Umbilical cord (tissue), 2 donors: Measurements from ENCODE around the gene FUBP1. TPM values are rescaled to one million over a fixed set of nuclear protein-coding genes. Genes with fewer than 3 reads are reported as not detected.
"Not testable (repeated sequence)": the region's sequence is repeated elsewhere in the genome, so short reads cannot be mapped to it uniquely, and the experiment has no call there.

Source experiments
- DNase-seq: peaks from one replicate; pipeline ENCODE4 v3.0.0-alpha.2; 2015; ENCODE audit warnings: low spot score
- total RNA-seq: library from RNA; depleted of rRNA; stranded (reverse); fragments of >200 nt; gene quantifications from one replicate; pipeline ENCODE4 v1.2.3, GENCODE V29; 2014; ENCODE audit warnings: low replicate concordance; ENCODE audit not compliant: insufficient read depth

Gene FUBP1
- total RNA-seq, 1 donor from 2014 or later, result 126 TPM

DNA sequence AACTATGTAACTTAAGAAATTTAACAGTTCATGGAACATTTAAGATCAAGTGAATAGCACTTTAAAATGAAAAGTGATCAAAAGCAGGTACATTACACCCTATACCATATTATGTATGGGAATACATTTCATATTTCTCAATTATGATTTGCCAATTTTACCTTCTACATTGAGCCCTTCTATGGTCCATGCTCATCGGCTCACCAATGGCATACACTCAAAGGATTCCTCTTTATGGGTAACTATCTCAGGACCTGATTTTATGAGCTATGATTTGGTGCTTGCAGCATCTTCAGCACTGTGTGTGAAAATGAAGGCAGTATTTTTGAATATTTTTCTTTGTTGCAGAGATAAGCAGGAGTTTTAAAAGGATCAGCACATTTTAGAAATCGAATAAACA is 33.5 kb downstream of the FUBP1 start:
- no peak for DNase-seq

- no peak for DNase-seq
Measured at GRCh38 chr1:77942400-77943140, 36.3 kb downstream of the FUBP1 start.

DNA sequence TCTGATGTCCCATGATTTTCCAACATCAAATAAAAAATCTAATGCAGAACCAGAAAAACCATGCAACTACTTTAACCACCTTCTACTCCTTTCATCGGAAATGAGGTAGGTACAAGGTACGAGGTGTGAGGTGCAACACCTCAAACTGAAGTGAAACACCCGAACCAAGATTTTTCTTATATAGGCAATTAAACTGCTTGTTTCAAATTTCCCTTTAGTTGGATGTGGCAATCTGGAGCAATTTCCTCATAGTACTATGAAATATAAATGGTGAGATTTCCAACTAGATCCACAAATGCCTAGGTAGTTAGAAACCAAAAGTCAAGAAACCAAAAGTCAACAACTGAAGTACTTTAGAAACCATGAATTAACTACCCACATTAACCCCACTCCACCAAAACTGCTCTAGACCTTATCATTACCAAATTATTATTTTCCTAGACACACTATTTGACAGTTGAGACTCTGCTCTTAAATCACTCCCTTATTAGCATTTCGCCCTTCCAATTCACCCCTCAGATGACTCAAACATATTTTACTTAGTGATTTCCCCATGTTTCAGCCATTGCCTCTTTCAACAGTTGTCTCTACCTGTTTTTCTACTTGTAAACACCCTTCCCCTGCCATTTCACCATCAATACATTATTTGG is 37.8 kb downstream of the FUBP1 start:
- no peak for DNase-seq

DNA sequence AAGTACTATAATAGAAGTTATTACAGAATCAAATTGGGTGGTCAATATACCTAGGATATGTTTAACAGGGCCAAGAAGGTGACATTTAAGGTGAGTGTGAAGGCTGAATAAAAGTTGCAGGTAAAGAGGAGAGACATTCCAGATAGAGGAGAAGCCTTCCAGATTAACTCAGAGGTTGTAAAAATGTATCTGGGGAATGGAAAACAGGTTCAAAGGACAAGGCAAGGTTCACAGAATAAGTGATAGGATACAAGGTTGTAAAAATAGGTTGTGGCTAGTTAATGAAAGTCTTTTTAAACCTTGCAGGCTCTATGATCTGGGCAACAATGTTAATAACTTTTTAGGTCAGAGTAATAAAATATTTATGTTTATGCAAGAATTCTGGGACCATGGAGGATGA is 40.2 kb downstream of the FUBP1 start:
- no peak for DNase-seq

GRCh38 chr1:77929806-77930205 is 49.1 kb downstream of the FUBP1 start:
- DNase-seq, result no peak

- DNase-seq, result no peak
Measured at GRCh38 chr1:77927414-77927813, 51.5 kb downstream of the FUBP1 start.

DNA sequence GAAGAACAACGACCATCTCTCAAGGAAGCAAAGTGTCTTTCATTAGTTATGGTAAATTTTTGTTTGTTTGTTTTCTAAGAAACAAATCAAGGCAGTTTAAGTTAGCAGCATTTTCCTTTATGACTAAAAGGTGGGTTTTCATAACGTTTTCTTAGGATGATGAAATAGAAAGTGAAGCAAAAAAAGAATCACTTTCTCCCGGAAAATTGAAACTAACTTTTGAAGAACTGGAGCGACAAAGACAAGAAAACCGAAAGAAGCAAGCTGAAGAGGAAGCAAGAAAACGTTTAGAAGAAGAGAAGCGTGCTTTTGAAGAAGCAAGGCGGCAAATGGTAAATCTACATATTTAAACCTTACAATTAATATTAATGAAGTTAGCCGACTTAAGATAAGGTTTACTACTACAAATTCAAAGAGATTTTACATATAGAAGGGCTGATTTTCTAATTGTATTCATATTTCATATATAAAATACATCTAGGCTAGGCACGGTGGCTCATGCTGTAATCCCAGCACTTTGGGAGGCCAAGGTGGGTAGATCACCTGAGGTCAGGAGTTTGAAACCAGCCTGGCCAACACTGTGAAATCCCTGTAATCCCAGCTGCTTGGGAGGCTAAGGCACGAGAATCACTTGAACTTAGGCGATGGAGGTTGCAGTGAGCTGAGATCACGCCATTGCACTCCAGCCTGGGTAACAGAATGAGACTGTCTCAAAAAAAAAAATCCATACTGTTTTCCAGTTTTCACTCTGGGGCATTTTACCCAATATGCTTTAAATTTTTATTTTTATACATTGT is 52.1 kb downstream of the FUBP1 start:
- peak; percentile 18 for DNase-seq

- peak; percentile 68 for DNase-seq
Measured at GRCh38 chr1:77925956-77926355, 52.9 kb downstream of the FUBP1 start.

DNA sequence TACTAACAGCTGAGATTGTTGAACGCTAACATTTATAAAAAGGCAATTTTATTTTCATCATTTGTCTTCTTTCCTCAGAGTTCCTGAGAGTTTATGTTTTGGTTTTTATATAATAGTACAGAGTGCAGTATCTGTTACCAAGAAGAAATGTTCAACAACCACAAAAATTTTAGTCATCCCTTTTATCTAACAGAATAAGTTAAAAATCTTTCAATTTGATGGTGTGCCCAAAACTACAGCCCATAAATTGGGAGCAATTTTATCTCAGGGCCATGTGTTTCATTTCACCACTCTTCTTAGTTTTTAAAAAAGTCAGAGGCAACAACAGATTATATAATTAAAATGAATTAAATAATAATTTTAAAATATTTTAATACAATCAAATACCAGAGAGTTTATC is 53.4 kb downstream of the FUBP1 start:
- DNase-seq, result peak; percentile 80

- not testable (repeated sequence) for DNase-seq
Measured at GRCh38 chr1:77918918-77919317, 60.0 kb downstream of the FUBP1 start.

- DNase-seq, result peak; percentile 61
Measured at GRCh38 chr1:77910116-77910515, 68.8 kb downstream of the FUBP1 start.

GRCh38 chr1:77906624-77907023 is 72.2 kb downstream of the FUBP1 start:
- no peak for DNase-seq

- DNase-seq, result no peak
Measured at GRCh38 chr1:77906019-77906545, 72.8 kb downstream of the FUBP1 start.

- no peak for DNase-seq
Measured at GRCh38 chr1:77905603-77906002, 73.3 kb downstream of the FUBP1 start.

- DNase-seq, result peak; percentile 43
Measured at GRCh38 chr1:77900687-77901293, 78.1 kb downstream of the FUBP1 start.

DNA sequence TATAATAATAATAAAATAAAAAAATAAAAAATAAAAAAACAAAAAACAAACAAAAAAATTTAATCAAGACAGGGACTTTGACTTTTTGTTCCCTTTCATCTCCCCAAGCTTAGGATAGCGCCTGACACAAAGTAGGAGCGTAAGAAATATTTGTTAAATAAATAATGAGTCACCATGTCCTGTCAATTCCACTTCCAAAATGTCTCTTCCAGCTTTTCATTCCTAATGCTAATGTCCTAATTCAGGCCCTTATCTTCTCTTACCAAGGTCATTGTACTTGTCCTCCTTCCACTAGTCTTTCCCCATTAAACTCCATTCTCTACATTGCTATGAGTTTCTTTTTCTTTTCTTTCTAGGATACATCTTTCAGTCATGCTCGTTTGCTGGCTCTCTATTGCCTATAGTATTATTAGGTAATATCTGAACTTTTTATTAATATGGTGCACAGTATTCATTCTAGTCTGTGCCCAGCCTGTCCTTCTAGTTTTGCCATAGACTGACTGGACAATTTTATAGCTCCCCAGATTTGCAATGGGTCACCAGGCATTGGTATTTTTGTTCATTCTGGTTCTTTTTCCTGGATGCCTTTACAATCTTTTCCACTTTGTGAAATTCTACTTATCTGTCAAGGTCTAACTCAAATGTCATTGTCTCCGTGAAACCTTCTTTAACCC is 79.1 kb downstream of the FUBP1 start:
- DNase-seq, result no peak

Other genes starting within 250 kb of the FUBP1 start
- 76.1 TPM for gene USP33, start 219.2 kb downstream of the FUBP1 start, total RNA-seq
- gene MIGA1, start 199.4 kb downstream of the FUBP1 start, total RNA-seq, result 26.0 TPM
- gene NEXN, start 90.4 kb downstream of the FUBP1 start, total RNA-seq, result 76.1 TPM
- gene DNAJB4, start 25.9 kb upstream of the FUBP1 start, total RNA-seq, result 124 TPM
- gene GIPC2, start 66.9 kb upstream of the FUBP1 start, total RNA-seq, result 9.4 TPM